Karpas-422 (cell line): ENCODE data around the gene ANKRD13B. TPM values are rescaled to one million over a fixed set of nuclear protein-coding genes. Genes with fewer than 3 reads are reported as not detected.

Experiments used
- DNase-seq: peaks from one replicate; pipeline ENCODE4 v3.0.0-alpha.2; 2015
- H2AFZ ChIP-seq: fragments of 200-600 bp; sonication (generic); 2 replicates; pipeline ENCODE4 v1.6.1; 2014; ENCODE audit warnings: antibody characterized with exemption, low read length, mixed read lengths
- H3K27ac ChIP-seq: fragments of 200-600 bp; sonication (generic); 2 replicates; pipeline ENCODE4 v1.5.1; 2014; ENCODE audit warnings: mild to moderate bottlenecking, low read length, moderate library complexity
- H3K27me3 ChIP-seq: fragments of 200-600 bp; sonication (generic); 2 replicates; pipeline ENCODE4 v1.6.1; 2014; ENCODE audit warnings: low read length, mixed read lengths
- H3K36me3 ChIP-seq: fragments of 200-600 bp; sonication (generic); 2 replicates; pipeline ENCODE4 v1.6.1; 2014; ENCODE audit warnings: low read length, mixed read lengths; ENCODE audit not compliant: insufficient read depth
- H3K4me1 ChIP-seq: fragments of 200-600 bp; sonication (generic); 2 replicates; pipeline ENCODE4 v1.6.1; 2014; ENCODE audit warnings: mild to moderate bottlenecking, low read length, mixed read lengths
- H3K4me2 ChIP-seq: fragments of 200-600 bp; sonication (generic); 2 replicates; pipeline ENCODE4 v1.6.1; 2014; ENCODE audit warnings: low read length, low read depth, mild to moderate bottlenecking; ENCODE audit not compliant: poor library complexity, severe bottlenecking
- H3K4me3 ChIP-seq: fragments of 200-600 bp; sonication (generic); 2 replicates; pipeline ENCODE4 v1.5.1; 2014; ENCODE audit warnings: mild to moderate bottlenecking, antibody characterized with exemption, low read length, mixed read lengths
- H3K79me2 ChIP-seq: fragments of 200-600 bp; sonication (generic); 2 replicates; pipeline ENCODE4 v1.6.1; 2014; ENCODE audit warnings: mild to moderate bottlenecking, low read length, mixed read lengths
- H3K9ac ChIP-seq: fragments of 200-600 bp; sonication (generic); 2 replicates; pipeline ENCODE4 v1.6.0; 2014; ENCODE audit warnings: low read length
- H3K9me2 ChIP-seq: fragments of 200-600 bp; sonication (generic), shearing (Covaris generic); replicated peaks from 2 replicates; pipeline ENCODE4 v1.6.0; 2014; ENCODE audit warnings: mild to moderate bottlenecking, low read length, moderate library complexity; ENCODE audit not compliant: insufficient read depth
- H3K9me3 ChIP-seq: fragments of 300-700, 200-600 bp; sonication (generic); 2 replicates; pipeline ENCODE4 v1.6.1; 2014; ENCODE audit warnings: low read length, mixed read lengths
- H4K20me1 ChIP-seq: fragments of 200-600 bp; sonication (generic); 2 replicates; pipeline ENCODE4 v1.6.1; 2014; ENCODE audit warnings: mild to moderate bottlenecking, antibody characterized with exemption, low read length, low read depth; ENCODE audit not compliant: insufficient read depth
- total RNA-seq: library from RNA; depleted of rRNA; stranded (reverse); fragments of >200 nt; shearing (Covaris generic); gene quantifications from 2 replicates; pipeline ENCODE4 v1.2.3, GENCODE V29; 2014; ENCODE audit warnings: low replicate concordance

The ANKRD13B gene
- total RNA-seq, 1 experiment from 2014 or later, result 3.5 TPM

- Histone ChIP-seq H3K27me3 (no peaks in the 10 kb centered on the region), H3K9ac (no peak overlapping the region), H3K27ac (no peak overlapping the region), H3K79me2 (no peaks in the 10 kb centered on the region), H3K4me1 (peaks cover 23% of the 10 kb centered on the region), H3K4me2 (no peak overlapping the region), H2AFZ (no peak overlapping the region), H3K36me3 (no peaks in the 10 kb centered on the region), H3K9me3 (no peaks in the 10 kb centered on the region), H3K9me2 (no peaks in the 10 kb centered on the region), H3K4me3 (no peak overlapping the region), H4K20me1 (peaks cover 11% of the 10 kb centered on the region; the same call in 1 of the 2 replicates)
- DNase-seq, result no peak
Measured at GRCh38 chr17:29612404-29613280, 19.7 kb downstream of the ANKRD13B start.

GRCh38 chr17:29613352-29613837 is 20.5 kb downstream of the ANKRD13B start:
- no peaks in the 10 kb centered on the region for H3K79me2 ChIP-seq
- no peak overlapping the region for H3K4me3 ChIP-seq
- H3K27me3 ChIP-seq, result no peaks in the 10 kb centered on the region
- H3K36me3 ChIP-seq, result no peaks in the 10 kb centered on the region
- no peak overlapping the region for H3K9ac ChIP-seq
- no peak for DNase-seq
- no peak overlapping the region for H3K4me2 ChIP-seq
- H3K9me3 ChIP-seq, result no peaks in the 10 kb centered on the region
- H4K20me1 ChIP-seq, result peaks cover 11% of the 10 kb centered on the region; the same call in 1 of the 2 replicates
- H3K27ac ChIP-seq, result no peak overlapping the region
- H3K4me1 ChIP-seq, result peaks cover 29% of the 10 kb centered on the region
- H2AFZ ChIP-seq, result no peak overlapping the region
- H3K9me2 ChIP-seq, result no peaks in the 10 kb centered on the region

GRCh38 chr17:29613856-29614255 is 20.9 kb downstream of the ANKRD13B start:
- no peaks in the 10 kb centered on the region for H3K79me2 ChIP-seq
- no peak overlapping the region for H3K9ac ChIP-seq
- no peak overlapping the region for H2AFZ ChIP-seq
- H3K4me3 ChIP-seq, result no peak overlapping the region
- no peak for DNase-seq
- H3K27me3 ChIP-seq, result no peaks in the 10 kb centered on the region
- no peak overlapping the region for H3K4me2 ChIP-seq
- peaks cover 11% of the 10 kb centered on the region; the same call in 1 of the 2 replicates for H4K20me1 ChIP-seq
- H3K27ac ChIP-seq, result no peak overlapping the region
- no peaks in the 10 kb centered on the region for H3K36me3 ChIP-seq
- H3K4me1 ChIP-seq, result peaks cover 33% of the 10 kb centered on the region
- no peaks in the 10 kb centered on the region for H3K9me2 ChIP-seq
- H3K9me3 ChIP-seq, result no peaks in the 10 kb centered on the region

- no peaks in the 10 kb centered on the region for H3K79me2 ChIP-seq
- H3K4me1 ChIP-seq, result peaks cover 33% of the 10 kb centered on the region
- no peak overlapping the region for H3K27ac ChIP-seq
- no peak overlapping the region for H3K4me3 ChIP-seq
- H3K9me3 ChIP-seq, result no peaks in the 10 kb centered on the region
- H3K9ac ChIP-seq, result no peak overlapping the region
- peaks cover 11% of the 10 kb centered on the region; the same call in 1 of the 2 replicates for H4K20me1 ChIP-seq
- H3K27me3 ChIP-seq, result no peaks in the 10 kb centered on the region
- H3K9me2 ChIP-seq, result no peaks in the 10 kb centered on the region
- H2AFZ ChIP-seq, result no peak overlapping the region
- H3K4me2 ChIP-seq, result peak overlapping the region; percentile 56
- no peaks in the 10 kb centered on the region for H3K36me3 ChIP-seq
- DNase-seq, result no peak
Measured at GRCh38 chr17:29614349-29615047, 21.6 kb downstream of the ANKRD13B start.

- Histone ChIP-seq H2AFZ (no peak overlapping the region), H3K9me2 (no peaks in the 10 kb centered on the region), H3K9ac (peak overlapping the region; percentile 34), H3K4me2 (peak overlapping the region; percentile 56), H3K4me3 (peak overlapping the region; percentile 39; the same call in 1 of the 2 replicates), H3K4me1 (peaks cover 33% of the 10 kb centered on the region), H4K20me1 (peaks cover 11% of the 10 kb centered on the region; the same call in 1 of the 2 replicates), H3K79me2 (no peaks in the 10 kb centered on the region), H3K27ac (no peak overlapping the region), H3K27me3 (no peaks in the 10 kb centered on the region), H3K9me3 (no peaks in the 10 kb centered on the region), H3K36me3 (no peaks in the 10 kb centered on the region)
- DNase-seq, result peak; percentile 59
Measured at GRCh38 chr17:29615048-29615385, 22.1 kb downstream of the ANKRD13B start.

- peaks cover 33% of the 10 kb centered on the region for H3K4me1 ChIP-seq
- H3K9ac ChIP-seq, result peak overlapping the region; percentile 41
- H3K9me3 ChIP-seq, result no peaks in the 10 kb centered on the region
- H3K9me2 ChIP-seq, result no peaks in the 10 kb centered on the region
- H3K79me2 ChIP-seq, result no peaks in the 10 kb centered on the region
- H3K4me2 ChIP-seq, result peak overlapping the region; percentile 56
- H2AFZ ChIP-seq, result no peak overlapping the region
- peak; percentile 94 for DNase-seq
- no peak overlapping the region for H3K27ac ChIP-seq
- H3K4me3 ChIP-seq, result peak overlapping the region; percentile 48
- H4K20me1 ChIP-seq, result peaks cover 11% of the 10 kb centered on the region; the same call in 1 of the 2 replicates
- no peaks in the 10 kb centered on the region for H3K27me3 ChIP-seq
- no peaks in the 10 kb centered on the region for H3K36me3 ChIP-seq
Measured at GRCh38 chr17:29615492-29616299, 22.8 kb downstream of the ANKRD13B start.

- Histone ChIP-seq H3K4me3 (peak overlapping the region; percentile 77; the same call in 1 of the 2 replicates), H3K4me2 (peak overlapping the region; percentile 97), H3K9me2 (no peaks in the 10 kb centered on the region), H4K20me1 (peaks cover 11% of the 10 kb centered on the region; the same call in 1 of the 2 replicates), H3K9ac (no peak overlapping the region), H3K4me1 (peaks cover 33% of the 10 kb centered on the region), H3K27me3 (no peaks in the 10 kb centered on the region), H2AFZ (no peak overlapping the region), H3K9me3 (no peaks in the 10 kb centered on the region), H3K36me3 (no peaks in the 10 kb centered on the region), H3K79me2 (no peaks in the 10 kb centered on the region), H3K27ac (no peak overlapping the region)
- DNase-seq, result no peak
Measured at GRCh38 chr17:29616300-29617048, 23.5 kb downstream of the ANKRD13B start.
